NB4 (cell line): Measurements from ENCODE around the gene PDE6B.

ENCODE experiments used
- DNase-seq: peaks from one replicate; pipeline ENCODE4 v3.0.0; 2010; ENCODE audit warnings: low read depth
- H3K4me3 ChIP-seq: one replicate; pipeline ENCODE4 v1.5.1; 2011; ENCODE audit warnings: mild to moderate bottlenecking, low read depth, low read length, moderate library complexity
- CTCF ChIP-seq: IDR thresholded peaks from one replicate; pipeline ENCODE4 v1.5.1; 2012; ENCODE audit warnings: low read depth, low read length
- MAX ChIP-seq: IDR thresholded peaks from 2 replicates; pipeline ENCODE4 v1.6.1; 2011; ENCODE audit warnings: low read depth, low read length
- MYC ChIP-seq: IDR thresholded peaks from 2 replicates; pipeline ENCODE4 v1.6.1; 2011; ENCODE audit warnings: low read depth, low read length
- POLR2A ChIP-seq: IDR thresholded peaks from 2 replicates; pipeline ENCODE4 v1.6.1; 2011; ENCODE audit warnings: mild to moderate bottlenecking; ENCODE audit not compliant: insufficient read length; ENCODE audit errors: extremely low read depth

PDE6B gene

GRCh38 chr4:680928-681645 is 55.7 kb downstream of the PDE6B start:
- peak overlapping the region; percentile 32 for H3K4me3 ChIP-seq
- peak; percentile 77 for DNase-seq
- TF ChIP-seq MAX (no peak), CTCF (no peak), POLR2A (no peak), MYC (no peak)

GRCh38 chr4:681736-682451 is 56.5 kb downstream of the PDE6B start:
- TF ChIP-seq MAX (no peak), CTCF (no peak), POLR2A (no peak), MYC (no peak)
- H3K4me3 ChIP-seq: no peak overlapping the region
- no peak for DNase-seq

GRCh38 chr4:682490-683172 is 57.3 kb downstream of the PDE6B start:
- no peak for TF ChIP-seq CTCF
- TF ChIP-seq MYC: no peak
- no peak for TF ChIP-seq POLR2A
- TF ChIP-seq MAX: no peak
- DNase-seq: no peak
- H3K4me3 ChIP-seq: no peak overlapping the region

- TF ChIP-seq POLR2A: no peak
- TF ChIP-seq MAX: no peak
- no peak for TF ChIP-seq MYC
- TF ChIP-seq CTCF: no peak
- no peak for DNase-seq
Measured at GRCh38 chr4:683247-683897, 58.0 kb downstream of the PDE6B start.

GRCh38 chr4:683982-684622 is 58.7 kb downstream of the PDE6B start:
- no peak for TF ChIP-seq POLR2A
- peak; percentile 30; the same call in 1 of the 2 replicates for TF ChIP-seq MAX
- TF ChIP-seq MYC: no peak
- peak; percentile 81 for TF ChIP-seq CTCF
- H3K4me3 ChIP-seq: no peak overlapping the region
- DNase-seq: peak; percentile 77

More at GRCh38 chr4:683247-683897, 58.0 kb downstream of the PDE6B start:
- H3K4me3 ChIP-seq: no peak overlapping the region
